ENCODE measurements around the gene FBXO21. TPM values are rescaled to one million over a fixed set of nuclear protein-coding genes. Genes with fewer than 3 reads are reported as not detected.

FBXO21 gene
- total and polyA plus RNA-seq, 2 of the 13 experiments (the other 11 are each of a cell fraction or from before 2014, with no cell fraction given): 15.6 to 32.5 TPM

DNA sequence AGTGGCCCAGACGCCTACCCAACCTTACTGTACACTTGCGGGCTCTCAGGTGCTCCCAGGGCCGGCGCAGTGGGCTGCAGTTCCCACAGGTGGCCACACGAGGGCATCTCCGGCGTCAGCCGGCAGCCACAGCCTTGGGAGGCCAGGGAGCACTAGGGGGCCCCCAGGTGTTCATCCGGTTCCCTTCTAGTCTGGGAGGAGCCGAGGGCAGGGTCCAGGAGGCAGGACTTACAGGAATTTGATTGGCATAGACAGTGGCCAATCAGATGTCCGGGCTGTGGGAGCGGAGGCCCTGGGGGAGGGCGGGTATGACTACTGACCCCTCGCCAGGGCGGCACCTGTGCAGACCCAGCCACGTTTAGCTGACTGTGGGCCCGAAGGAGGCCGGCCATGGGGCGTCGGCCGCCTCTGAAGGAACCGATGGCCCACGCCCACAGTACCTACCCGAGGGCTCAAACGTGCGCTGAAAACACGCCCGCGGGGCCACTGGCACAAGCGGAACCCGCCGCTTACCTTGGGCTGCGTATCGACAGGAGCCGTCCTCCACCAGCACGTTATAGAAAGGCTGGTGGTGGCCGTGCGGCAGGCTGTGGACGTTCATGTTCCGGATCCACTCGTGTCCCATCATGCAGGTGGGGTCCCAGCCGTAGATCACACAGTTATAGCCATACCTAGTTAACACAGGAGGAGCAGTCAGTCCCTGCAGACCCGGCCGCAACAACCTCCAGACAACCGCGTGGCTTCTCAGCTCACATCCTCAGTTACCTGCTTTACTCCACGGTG lies 34.8 kb downstream of the FBXO21 start (continued):
- no peak for TF ChIP-seq THAP8 (CRISPR knock-in tag; IDR thresholded peaks at IDR 0.05; ENCODE audit: borderline replicate concordance)
- TF ChIP-seq SP4 (CRISPR knock-in tag; IDR thresholded peaks at IDR 0.05): peak; percentile 30; the same call in 1 of the 2 replicates
- TF ChIP-seq, protein P1, sequence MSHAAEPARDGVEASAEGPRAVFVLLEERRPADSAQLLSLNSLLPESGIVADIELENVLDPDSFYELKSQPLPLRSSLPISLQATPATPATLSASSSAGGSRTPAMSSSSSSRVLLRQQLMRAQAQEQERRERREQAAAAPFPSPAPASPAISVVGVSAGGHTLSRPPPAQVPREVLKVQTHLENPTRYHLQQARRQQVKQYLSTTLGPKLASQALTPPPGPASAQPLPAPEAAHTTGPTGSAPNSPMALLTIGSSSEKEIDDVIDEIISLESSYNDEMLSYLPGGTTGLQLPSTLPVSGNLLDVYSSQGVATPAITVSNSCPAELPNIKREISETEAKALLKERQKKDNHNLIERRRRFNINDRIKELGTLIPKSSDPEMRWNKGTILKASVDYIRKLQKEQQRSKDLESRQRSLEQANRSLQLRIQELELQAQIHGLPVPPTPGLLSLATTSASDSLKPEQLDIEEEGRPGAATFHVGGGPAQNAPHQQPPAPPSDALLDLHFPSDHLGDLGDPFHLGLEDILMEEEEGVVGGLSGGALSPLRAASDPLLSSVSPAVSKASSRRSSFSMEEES (CRISPR knock-in tag; IDR thresholded peaks at IDR 0.05): no peak
- no peak for TF ChIP-seq NFAT5 (CRISPR knock-in tag; IDR thresholded peaks at IDR 0.05)
- TF ChIP-seq, protein P2, sequence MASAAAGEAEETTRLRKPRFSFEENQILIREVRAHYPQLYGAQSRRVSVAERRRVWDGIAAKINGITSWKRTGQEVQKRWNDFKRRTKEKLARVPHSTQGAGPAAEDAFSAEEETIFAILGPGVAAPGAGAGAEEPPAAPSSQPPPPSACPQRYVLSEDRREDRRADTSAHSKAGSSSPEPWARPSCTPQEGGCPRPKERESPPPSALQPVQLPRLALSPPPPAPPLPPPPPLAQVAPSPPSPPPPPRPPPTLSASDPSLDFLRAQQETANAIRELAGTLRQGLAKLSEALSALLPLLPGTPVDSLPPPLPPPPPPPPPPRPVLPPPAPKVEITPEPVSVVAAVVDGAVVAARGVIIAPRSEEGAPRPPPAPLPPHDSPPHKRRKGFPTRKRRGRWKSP (CRISPR knock-in tag; IDR thresholded peaks at IDR 0.05): no peak
- TF ChIP-seq TCF7 (IDR thresholded peaks at IDR 0.05; ENCODE audit: low read depth): no peak
- TF ChIP-seq AGO2 (optimal IDR thresholded peaks at IDR 0.05; ENCODE audit: low read depth, low read length): peak; percentile 81
- 0 out of 2 replicates have a peak, but pooled peaks have one; percentile 38 for TF ChIP-seq BORCS8-MEF2B (CRISPR knock-in tag; IDR thresholded peaks at IDR 0.05)
- no peak for TF ChIP-seq CC2D1A (CRISPR knock-in tag; IDR thresholded peaks at IDR 0.05)
- TF ChIP-seq, protein P3, sequence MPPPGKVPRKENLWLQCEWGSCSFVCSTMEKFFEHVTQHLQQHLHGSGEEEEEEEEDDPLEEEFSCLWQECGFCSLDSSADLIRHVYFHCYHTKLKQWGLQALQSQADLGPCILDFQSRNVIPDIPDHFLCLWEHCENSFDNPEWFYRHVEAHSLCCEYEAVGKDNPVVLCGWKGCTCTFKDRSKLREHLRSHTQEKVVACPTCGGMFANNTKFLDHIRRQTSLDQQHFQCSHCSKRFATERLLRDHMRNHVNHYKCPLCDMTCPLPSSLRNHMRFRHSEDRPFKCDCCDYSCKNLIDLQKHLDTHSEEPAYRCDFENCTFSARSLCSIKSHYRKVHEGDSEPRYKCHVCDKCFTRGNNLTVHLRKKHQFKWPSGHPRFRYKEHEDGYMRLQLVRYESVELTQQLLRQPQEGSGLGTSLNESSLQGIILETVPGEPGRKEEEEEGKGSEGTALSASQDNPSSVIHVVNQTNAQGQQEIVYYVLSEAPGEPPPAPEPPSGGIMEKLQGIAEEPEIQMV (CRISPR knock-in tag; IDR thresholded peaks at IDR 0.05; ENCODE audit: low read depth): 0 out of 2 replicates have a peak, but pooled peaks have one; percentile 46
- TF ChIP-seq, protein P4, sequence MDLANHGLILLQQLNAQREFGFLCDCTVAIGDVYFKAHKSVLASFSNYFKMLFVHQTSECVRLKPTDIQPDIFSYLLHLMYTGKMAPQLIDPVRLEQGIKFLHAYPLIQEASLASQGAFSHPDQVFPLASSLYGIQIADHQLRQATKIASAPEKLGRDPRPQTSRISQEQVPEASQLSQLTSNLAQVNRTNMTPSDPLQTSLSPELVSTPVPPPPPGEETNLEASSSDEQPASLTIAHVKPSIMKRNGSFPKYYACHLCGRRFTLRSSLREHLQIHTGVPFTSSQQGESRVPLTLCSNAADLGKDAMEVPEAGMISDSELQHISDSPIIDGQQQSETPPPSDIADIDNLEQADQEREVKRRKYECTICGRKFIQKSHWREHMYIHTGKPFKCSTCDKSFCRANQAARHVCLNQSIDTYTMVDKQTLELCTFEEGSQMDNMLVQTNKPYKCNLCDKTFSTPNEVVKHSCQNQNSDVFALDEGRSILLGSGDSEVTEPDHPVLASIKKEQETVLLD (CRISPR knock-in tag; IDR thresholded peaks at IDR 0.05; ENCODE audit: low read depth): no peak
- TF ChIP-seq PAXIP1 (CRISPR knock-in tag; conservative IDR thresholded peaks at IDR 0.05): peak; percentile 78

Data from HepG2 (cell line).